KMS-11 (cell line): ENCODE data around the gene CES4A.
"Not testable (repeated sequence)": the region's sequence is repeated elsewhere in the genome, so short reads cannot be mapped to it uniquely, and the experiment has no call there.

Experiments
- H2AFZ ChIP-seq: fragments of 200-600 bp; sonication (generic); 2 replicates; pipeline ENCODE4 v1.6.1; 2016; ENCODE audit warnings: antibody characterized with exemption, mixed run types, low read depth
- H3K27ac ChIP-seq: fragments of 200-600 bp; sonication (generic); 2 replicates; pipeline ENCODE4 v1.6.1; 2016; ENCODE audit warnings: mild to moderate bottlenecking, mixed run types
- H3K27me3 ChIP-seq: fragments of 200-600 bp; sonication (generic); 2 replicates; pipeline ENCODE4 v1.6.1; 2017; ENCODE audit warnings: mild to moderate bottlenecking, low read depth, mixed run types, moderate library complexity; ENCODE audit not compliant: insufficient read depth
- H3K36me3 ChIP-seq: fragments of 200-600 bp; sonication (generic); 2 replicates; pipeline ENCODE4 v1.6.1; 2017; ENCODE audit warnings: mild to moderate bottlenecking, mixed run types; ENCODE audit not compliant: insufficient read depth
- H3K4me1 ChIP-seq: fragments of 200-600 bp; sonication (generic); 2 replicates; pipeline ENCODE4 v1.6.1; 2016; ENCODE audit warnings: mild to moderate bottlenecking, low read depth, mixed run types; ENCODE audit not compliant: poor library complexity, severe bottlenecking
- H3K4me2 ChIP-seq: fragments of 200-600 bp; sonication (generic); 2 replicates; pipeline ENCODE4 v1.7.0; 2016; ENCODE audit warnings: mild to moderate bottlenecking, mixed run types
- H3K4me3 ChIP-seq: fragments of 200-600 bp; sonication (generic); IDR thresholded peaks from 2 replicates; pipeline ENCODE4 v1.6.1; 2017; ENCODE audit warnings: low read depth, low read length, mixed read lengths; ENCODE audit not compliant: insufficient read depth
- H3K79me2 ChIP-seq: fragments of 200-600 bp; sonication (generic); 2 replicates; pipeline ENCODE4 v1.6.1; 2016; ENCODE audit warnings: low read depth, mixed run types; ENCODE audit not compliant: insufficient read depth
- H3K9ac ChIP-seq: fragments of 200-600 bp; sonication (generic); 2 replicates; pipeline ENCODE4 v1.6.1; 2016; ENCODE audit warnings: mild to moderate bottlenecking, mixed run types
- H4K20me1 ChIP-seq: fragments of 200-600 bp; sonication (generic); 2 replicates; pipeline ENCODE4 v1.6.1; 2016; ENCODE audit warnings: mild to moderate bottlenecking, mixed run types; ENCODE audit not compliant: insufficient read depth
- TF ChIP-seq, protein P1 (sequence below): fragments of 200-600 bp; sonication (generic); conservative IDR thresholded peaks from 2 replicates; pipeline ENCODE4 v1.6.1; 2017; ENCODE audit warnings: low read depth, mild to moderate bottlenecking, antibody characterized with exemption, low read length, moderate library complexity, mixed read lengths

CES4A gene

DNA sequence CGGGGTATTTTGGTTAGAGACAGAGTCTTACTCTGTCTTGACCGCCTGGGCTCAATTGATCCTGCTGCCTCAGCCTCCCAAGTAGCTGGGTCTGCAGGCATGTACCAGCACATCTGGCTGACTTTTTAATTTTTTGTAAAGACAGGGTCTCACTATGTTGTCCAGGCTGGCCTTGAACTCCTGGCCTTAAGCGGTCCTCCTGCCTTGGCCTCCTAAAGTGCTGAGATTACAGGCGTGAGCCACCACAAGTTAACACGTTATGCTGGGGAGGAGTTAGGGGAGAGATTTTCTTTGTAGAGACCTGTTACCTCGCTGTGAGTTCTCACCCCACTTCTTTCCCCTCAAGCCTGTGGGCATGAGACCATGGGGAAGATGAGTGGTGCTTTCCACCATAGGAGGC is 1.8 kb upstream of the CES4A start:
- H3K79me2 ChIP-seq = no peaks in the 10 kb centered on the region
- no peaks in the 10 kb centered on the region for H4K20me1 ChIP-seq
- H3K4me3 ChIP-seq = no peak overlapping the region
- no peaks in the 10 kb centered on the region for H3K4me1 ChIP-seq
- no peak overlapping the region for H2AFZ ChIP-seq
- H3K27ac ChIP-seq = no peak overlapping the region
- H3K4me2 ChIP-seq = no peak overlapping the region
- H3K27me3 ChIP-seq = no peaks in the 10 kb centered on the region
- no peak overlapping the region for H3K9ac ChIP-seq
- H3K36me3 ChIP-seq = no peaks in the 10 kb centered on the region
- TF ChIP-seq, protein P1, sequence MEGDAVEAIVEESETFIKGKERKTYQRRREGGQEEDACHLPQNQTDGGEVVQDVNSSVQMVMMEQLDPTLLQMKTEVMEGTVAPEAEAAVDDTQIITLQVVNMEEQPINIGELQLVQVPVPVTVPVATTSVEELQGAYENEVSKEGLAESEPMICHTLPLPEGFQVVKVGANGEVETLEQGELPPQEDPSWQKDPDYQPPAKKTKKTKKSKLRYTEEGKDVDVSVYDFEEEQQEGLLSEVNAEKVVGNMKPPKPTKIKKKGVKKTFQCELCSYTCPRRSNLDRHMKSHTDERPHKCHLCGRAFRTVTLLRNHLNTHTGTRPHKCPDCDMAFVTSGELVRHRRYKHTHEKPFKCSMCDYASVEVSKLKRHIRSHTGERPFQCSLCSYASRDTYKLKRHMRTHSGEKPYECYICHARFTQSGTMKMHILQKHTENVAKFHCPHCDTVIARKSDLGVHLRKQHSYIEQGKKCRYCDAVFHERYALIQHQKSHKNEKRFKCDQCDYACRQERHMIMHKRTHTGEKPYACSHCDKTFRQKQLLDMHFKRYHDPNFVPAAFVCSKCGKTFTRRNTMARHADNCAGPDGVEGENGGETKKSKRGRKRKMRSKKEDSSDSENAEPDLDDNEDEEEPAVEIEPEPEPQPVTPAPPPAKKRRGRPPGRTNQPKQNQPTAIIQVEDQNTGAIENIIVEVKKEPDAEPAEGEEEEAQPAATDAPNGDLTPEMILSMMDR = no peak

- Histone ChIP-seq H3K9ac (no peak overlapping the region), H4K20me1 (no peaks in the 10 kb centered on the region), H3K4me3 (no peak overlapping the region), H3K4me1 (no peaks in the 10 kb centered on the region), H3K4me2 (no peak overlapping the region), H3K27me3 (no peaks in the 10 kb centered on the region), H2AFZ (no peak overlapping the region), H3K27ac (no peak overlapping the region), H3K79me2 (no peaks in the 10 kb centered on the region), H3K36me3 (no peaks in the 10 kb centered on the region)
- TF ChIP-seq, protein P1 = no peak
Observed at GRCh38 chr16:66991545-66992077, 3.2 kb downstream of the CES4A start.

DNA sequence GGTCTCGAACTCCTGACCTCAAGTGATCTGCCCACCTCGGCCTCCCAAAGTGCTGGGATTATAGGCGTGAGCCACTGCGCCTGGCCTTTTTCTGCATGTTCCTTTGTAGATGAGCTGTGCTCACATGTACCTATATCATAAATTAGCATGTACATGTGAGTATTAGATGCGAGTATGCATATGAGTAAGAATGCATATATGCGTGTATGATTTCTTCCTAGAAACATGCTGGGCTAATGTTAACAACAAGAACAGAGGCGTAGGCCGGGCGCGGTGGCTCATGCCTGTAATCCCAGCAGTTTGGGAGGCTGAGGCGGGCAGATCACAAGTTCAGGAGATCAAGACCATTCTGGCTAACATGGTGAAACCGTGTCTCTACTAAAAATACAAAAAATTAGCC is 5.2 kb downstream of the CES4A start:
- H3K27ac ChIP-seq, H3K9ac ChIP-seq, H3K36me3 ChIP-seq, H3K27me3 ChIP-seq, H2AFZ ChIP-seq, H3K4me1 ChIP-seq, H3K4me2 ChIP-seq, H3K4me3 ChIP-seq, H3K79me2 ChIP-seq, H4K20me1 ChIP-seq: not testable (repeated sequence)

DNA sequence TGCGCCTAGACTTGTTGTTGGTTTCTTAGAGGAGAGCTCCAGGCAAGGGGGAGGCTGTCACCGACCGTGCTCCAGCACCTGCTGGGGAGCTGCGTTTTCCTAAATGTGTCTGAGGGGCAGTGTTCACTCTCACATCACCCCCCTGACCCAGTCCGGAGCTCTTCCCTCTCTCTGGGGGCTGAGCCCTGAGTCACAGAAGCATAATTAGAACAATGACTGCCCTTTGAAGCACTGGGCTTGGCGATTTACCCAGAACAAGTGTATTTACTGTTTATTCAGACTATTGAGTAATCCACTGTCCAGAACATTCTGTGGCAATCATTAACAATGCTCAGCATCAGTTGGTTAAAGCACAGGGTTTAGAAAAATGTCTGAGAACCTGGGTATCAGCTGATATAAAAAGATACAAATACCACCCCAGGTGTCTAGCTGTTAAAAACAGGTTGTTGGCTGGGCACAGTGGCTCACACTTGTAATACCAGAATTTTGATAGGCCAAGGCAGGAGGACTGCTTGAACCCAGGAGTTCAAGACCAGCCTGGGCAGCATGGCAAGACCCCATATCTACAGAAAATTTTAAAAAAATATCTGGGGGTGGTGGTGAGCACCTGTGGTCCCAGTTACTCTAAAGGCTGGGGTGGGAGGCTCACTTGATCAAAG is 8.1 kb downstream of the CES4A start:
- H3K27ac ChIP-seq = no peak overlapping the region
- H3K4me2 ChIP-seq = no peak overlapping the region
- TF ChIP-seq, protein P1 = no peak
- no peak overlapping the region for H3K4me3 ChIP-seq
- no peak overlapping the region for H2AFZ ChIP-seq
- no peaks in the 10 kb centered on the region for H3K79me2 ChIP-seq
- no peaks in the 10 kb centered on the region for H3K36me3 ChIP-seq
- H3K9ac ChIP-seq = no peak overlapping the region
- no peaks in the 10 kb centered on the region for H3K4me1 ChIP-seq
- no peaks in the 10 kb centered on the region for H3K27me3 ChIP-seq
- H4K20me1 ChIP-seq = no peaks in the 10 kb centered on the region

GRCh38 chr16:66996983-66997358 is 8.6 kb downstream of the CES4A start:
- no peaks in the 10 kb centered on the region for H3K36me3 ChIP-seq
- H4K20me1 ChIP-seq = no peaks in the 10 kb centered on the region
- H3K4me3 ChIP-seq = no peak overlapping the region
- no peak overlapping the region for H3K9ac ChIP-seq
- H3K4me1 ChIP-seq = no peaks in the 10 kb centered on the region
- TF ChIP-seq, protein P1 = no peak
- no peak overlapping the region for H3K27ac ChIP-seq
- no peaks in the 10 kb centered on the region for H3K79me2 ChIP-seq
- no peak overlapping the region for H2AFZ ChIP-seq
- no peak overlapping the region for H3K4me2 ChIP-seq
- no peaks in the 10 kb centered on the region for H3K27me3 ChIP-seq
